ENCODE measurements around the gene ZNF224.

DNA sequence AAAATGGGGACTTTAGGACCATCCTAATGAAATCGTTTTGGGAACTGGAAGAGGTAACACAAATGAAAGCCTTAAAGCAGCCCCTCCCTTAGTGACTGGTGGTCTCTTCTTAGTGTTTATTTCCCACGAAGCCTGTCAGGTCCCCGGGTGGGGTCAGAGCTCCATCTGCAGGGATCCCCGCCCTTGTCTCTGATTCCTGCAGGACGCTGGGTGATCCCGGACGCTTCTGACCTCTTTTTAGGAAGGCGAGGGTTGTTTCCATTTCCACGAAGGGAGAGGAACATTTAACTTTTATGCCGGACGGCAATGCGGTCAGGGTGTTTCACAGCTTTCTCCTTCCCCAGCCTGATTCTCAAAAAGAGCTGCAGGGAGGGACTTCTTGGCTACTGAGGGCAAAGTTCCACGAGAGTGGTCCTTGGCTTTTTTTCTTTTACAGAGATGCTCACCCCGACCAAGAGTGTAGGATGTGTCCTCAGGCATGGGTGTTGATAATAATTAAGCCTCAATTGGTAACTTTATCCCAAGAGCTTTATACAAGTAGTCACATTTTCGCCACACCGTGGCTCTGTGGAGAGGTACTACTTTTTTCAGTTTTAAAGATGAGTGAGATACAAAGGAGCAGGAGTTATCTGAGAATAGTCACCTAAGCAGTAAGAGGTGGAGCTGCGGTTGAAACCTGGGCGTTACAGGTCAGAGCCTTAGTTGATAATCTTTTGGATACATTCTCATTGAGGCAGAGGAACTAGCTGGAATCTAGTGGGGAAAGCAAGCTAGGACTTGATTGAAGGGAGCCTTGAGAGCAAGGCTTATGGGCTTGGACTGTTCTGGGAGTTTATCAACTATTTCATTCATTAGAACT lies 21.4 kb upstream of the ZNF224 start:
- TF ChIP-seq, protein P1, sequence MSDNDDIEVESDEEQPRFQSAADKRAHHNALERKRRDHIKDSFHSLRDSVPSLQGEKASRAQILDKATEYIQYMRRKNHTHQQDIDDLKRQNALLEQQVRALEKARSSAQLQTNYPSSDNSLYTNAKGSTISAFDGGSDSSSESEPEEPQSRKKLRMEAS (CRISPR knock-in tag; IDR thresholded peaks at IDR 0.05), result no peak
- TF ChIP-seq SP1 (CRISPR knock-in tag; conservative IDR thresholded peaks at IDR 0.05) (no peak), CREB1 (CRISPR knock-in tag; IDR thresholded peaks at IDR 0.05) (no peak), ZNF423 (CRISPR knock-in tag; IDR thresholded peaks at IDR 0.05) (no peak), NR2C2 (CRISPR knock-in tag; IDR thresholded peaks at IDR 0.05) (no peak), GABPB1 (CRISPR knock-in tag; IDR thresholded peaks at IDR 0.05) (no peak), ZNF121 (CRISPR knock-in tag; IDR thresholded peaks at IDR 0.05) (no peak)
- TF ChIP-seq, protein P2, sequence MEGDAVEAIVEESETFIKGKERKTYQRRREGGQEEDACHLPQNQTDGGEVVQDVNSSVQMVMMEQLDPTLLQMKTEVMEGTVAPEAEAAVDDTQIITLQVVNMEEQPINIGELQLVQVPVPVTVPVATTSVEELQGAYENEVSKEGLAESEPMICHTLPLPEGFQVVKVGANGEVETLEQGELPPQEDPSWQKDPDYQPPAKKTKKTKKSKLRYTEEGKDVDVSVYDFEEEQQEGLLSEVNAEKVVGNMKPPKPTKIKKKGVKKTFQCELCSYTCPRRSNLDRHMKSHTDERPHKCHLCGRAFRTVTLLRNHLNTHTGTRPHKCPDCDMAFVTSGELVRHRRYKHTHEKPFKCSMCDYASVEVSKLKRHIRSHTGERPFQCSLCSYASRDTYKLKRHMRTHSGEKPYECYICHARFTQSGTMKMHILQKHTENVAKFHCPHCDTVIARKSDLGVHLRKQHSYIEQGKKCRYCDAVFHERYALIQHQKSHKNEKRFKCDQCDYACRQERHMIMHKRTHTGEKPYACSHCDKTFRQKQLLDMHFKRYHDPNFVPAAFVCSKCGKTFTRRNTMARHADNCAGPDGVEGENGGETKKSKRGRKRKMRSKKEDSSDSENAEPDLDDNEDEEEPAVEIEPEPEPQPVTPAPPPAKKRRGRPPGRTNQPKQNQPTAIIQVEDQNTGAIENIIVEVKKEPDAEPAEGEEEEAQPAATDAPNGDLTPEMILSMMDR (IDR thresholded peaks at IDR 0.05), result no peak
- TF ChIP-seq, protein P3, sequence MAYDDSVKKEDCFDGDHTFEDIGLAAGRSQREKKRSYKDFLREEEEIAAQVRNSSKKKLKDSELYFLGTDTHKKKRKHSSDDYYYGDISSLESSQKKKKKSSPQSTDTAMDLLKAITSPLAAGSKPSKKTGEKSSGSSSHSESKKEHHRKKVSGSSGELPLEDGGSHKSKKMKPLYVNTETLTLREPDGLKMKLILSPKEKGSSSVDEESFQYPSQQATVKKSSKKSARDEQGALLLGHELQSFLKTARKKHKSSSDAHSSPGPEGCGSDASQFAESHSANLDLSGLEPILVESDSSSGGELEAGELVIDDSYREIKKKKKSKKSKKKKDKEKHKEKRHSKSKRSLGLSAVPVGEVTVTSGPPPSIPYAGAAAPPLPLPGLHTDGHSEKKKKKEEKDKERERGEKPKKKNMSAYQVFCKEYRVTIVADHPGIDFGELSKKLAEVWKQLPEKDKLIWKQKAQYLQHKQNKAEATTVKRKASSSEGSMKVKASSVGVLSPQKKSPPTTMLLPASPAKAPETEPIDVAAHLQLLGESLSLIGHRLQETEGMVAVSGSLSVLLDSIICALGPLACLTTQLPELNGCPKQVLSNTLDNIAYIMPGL (CRISPR knock-in tag; IDR thresholded peaks at IDR 0.05), result no peak
- TF ChIP-seq, protein P4, sequence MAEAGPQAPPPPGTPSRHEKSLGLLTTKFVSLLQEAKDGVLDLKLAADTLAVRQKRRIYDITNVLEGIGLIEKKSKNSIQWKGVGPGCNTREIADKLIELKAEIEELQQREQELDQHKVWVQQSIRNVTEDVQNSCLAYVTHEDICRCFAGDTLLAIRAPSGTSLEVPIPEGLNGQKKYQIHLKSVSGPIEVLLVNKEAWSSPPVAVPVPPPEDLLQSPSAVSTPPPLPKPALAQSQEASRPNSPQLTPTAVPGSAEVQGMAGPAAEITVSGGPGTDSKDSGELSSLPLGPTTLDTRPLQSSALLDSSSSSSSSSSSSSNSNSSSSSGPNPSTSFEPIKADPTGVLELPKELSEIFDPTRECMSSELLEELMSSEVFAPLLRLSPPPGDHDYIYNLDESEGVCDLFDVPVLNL (CRISPR knock-in tag; IDR thresholded peaks at IDR 0.05; ENCODE audit: borderline replicate concordance, low read depth), result no peak
- TF ChIP-seq, protein P5, sequence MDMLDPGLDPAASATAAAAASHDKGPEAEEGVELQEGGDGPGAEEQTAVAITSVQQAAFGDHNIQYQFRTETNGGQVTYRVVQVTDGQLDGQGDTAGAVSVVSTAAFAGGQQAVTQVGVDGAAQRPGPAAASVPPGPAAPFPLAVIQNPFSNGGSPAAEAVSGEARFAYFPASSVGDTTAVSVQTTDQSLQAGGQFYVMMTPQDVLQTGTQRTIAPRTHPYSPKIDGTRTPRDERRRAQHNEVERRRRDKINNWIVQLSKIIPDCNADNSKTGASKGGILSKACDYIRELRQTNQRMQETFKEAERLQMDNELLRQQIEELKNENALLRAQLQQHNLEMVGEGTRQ (CRISPR knock-in tag; IDR thresholded peaks at IDR 0.05), result no peak
- TF ChIP-seq, protein P6, sequence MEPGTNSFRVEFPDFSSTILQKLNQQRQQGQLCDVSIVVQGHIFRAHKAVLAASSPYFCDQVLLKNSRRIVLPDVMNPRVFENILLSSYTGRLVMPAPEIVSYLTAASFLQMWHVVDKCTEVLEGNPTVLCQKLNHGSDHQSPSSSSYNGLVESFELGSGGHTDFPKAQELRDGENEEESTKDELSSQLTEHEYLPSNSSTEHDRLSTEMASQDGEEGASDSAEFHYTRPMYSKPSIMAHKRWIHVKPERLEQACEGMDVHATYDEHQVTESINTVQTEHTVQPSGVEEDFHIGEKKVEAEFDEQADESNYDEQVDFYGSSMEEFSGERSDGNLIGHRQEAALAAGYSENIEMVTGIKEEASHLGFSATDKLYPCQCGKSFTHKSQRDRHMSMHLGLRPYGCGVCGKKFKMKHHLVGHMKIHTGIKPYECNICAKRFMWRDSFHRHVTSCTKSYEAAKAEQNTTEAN (CRISPR knock-in tag; IDR thresholded peaks at IDR 0.05), result no peak
- TF ChIP-seq, protein P7, sequence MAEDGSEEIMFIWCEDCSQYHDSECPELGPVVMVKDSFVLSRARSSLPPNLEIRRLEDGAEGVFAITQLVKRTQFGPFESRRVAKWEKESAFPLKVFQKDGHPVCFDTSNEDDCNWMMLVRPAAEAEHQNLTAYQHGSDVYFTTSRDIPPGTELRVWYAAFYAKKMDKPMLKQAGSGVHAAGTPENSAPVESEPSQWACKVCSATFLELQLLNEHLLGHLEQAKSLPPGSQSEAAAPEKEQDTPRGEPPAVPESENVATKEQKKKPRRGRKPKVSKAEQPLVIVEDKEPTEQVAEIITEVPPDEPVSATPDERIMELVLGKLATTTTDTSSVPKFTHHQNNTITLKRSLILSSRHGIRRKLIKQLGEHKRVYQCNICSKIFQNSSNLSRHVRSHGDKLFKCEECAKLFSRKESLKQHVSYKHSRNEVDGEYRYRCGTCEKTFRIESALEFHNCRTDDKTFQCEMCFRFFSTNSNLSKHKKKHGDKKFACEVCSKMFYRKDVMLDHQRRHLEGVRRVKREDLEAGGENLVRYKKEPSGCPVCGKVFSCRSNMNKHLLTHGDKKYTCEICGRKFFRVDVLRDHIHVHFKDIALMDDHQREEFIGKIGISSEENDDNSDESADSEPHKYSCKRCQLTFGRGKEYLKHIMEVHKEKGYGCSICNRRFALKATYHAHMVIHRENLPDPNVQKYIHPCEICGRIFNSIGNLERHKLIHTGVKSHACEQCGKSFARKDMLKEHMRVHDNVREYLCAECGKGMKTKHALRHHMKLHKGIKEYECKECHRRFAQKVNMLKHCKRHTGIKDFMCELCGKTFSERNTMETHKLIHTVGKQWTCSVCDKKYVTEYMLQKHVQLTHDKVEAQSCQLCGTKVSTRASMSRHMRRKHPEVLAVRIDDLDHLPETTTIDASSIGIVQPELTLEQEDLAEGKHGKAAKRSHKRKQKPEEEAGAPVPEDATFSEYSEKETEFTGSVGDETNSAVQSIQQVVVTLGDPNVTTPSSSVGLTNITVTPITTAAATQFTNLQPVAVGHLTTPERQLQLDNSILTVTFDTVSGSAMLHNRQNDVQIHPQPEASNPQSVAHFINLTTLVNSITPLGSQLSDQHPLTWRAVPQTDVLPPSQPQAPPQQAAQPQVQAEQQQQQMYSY (CRISPR knock-in tag; IDR thresholded peaks at IDR 0.05), result no peak
- TF ChIP-seq, protein P8, sequence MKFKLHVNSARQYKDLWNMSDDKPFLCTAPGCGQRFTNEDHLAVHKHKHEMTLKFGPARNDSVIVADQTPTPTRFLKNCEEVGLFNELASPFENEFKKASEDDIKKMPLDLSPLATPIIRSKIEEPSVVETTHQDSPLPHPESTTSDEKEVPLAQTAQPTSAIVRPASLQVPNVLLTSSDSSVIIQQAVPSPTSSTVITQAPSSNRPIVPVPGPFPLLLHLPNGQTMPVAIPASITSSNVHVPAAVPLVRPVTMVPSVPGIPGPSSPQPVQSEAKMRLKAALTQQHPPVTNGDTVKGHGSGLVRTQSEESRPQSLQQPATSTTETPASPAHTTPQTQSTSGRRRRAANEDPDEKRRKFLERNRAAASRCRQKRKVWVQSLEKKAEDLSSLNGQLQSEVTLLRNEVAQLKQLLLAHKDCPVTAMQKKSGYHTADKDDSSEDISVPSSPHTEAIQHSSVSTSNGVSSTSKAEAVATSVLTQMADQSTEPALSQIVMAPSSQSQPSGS (CRISPR knock-in tag; IDR thresholded peaks at IDR 0.05; ENCODE audit: borderline replicate concordance, low read depth), result no peak
